ENCODE results near the gene HIGD2A.

HIGD2A gene, protein sequence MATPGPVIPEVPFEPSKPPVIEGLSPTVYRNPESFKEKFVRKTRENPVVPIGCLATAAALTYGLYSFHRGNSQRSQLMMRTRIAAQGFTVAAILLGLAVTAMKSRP

DNA sequence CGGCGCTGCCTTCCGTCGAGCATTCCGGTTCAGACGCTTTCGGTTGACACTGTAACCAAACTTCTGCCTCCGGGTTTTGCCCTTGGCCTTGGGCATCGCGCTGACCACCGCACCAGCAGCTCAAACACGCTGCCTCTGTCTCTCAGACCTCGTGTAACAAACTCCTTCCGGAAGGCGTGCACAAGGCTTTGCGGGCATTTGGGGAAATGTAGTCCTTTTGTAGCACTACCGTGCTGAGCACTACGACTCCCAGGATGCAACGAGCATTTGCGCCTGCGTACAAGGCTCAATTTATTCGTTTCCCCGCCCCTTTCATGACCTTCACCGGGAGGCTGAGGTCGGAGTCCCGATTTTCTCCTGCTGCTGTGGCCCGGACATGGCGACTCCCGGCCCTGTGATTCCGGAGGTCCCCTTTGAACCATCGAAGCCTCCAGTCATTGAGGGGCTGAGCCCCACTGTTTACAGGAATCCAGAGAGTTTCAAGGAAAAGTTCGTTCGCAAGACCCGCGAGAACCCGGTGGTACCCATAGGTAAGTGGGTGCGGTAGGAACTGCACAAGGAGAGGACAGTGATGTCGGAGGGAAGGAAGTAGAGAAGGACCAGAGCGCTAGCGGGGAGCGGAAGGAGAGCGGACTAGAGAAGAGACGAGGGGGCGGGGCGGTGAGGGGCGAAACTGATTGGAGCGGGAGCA, at the start of gene HIGD2A, which contains the start of gene NOP16:
HIGD2A (plus strand) TSS at position 308 of the 691 bp plus-strand sequence; CDS start at position 377, 69 bp downstream.
NOP16 (minus strand) TSS at position 155 of the 691 bp plus-strand sequence; CDS start at position 96, 59 bp downstream.
- TF ChIP-seq GATA3 (IDR thresholded peaks at IDR 0.05; ENCODE audit: low read depth, low read length) (no peak), GATA2 (IDR thresholded peaks at IDR 0.05; ENCODE audit: low read depth, low read length) (no peak)

DNA sequence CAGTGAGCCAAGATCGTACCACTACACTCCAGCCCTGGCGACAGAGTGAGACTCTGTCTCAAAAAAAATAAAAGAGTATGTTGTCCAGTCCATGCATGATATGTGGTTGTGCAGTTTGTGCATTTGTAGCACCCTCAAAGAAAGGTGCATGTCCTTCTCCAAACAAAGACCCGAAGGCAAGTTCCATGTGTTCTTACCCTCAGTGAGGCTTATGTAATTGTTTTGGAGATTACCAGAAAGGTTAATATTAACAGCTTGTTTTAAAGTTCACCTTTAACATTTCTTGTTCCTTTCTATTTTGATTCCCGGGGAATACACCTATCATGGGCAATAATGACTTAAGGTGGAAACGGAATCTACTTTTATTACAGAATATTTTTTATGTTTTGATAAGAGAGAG, 49.2 kb upstream of the HIGD2A start:
- TF ChIP-seq GATA3 (IDR thresholded peaks at IDR 0.05; ENCODE audit: low read depth, low read length) (no peak), GATA2 (IDR thresholded peaks at IDR 0.05; ENCODE audit: low read depth, low read length) (no peak)

DNA sequence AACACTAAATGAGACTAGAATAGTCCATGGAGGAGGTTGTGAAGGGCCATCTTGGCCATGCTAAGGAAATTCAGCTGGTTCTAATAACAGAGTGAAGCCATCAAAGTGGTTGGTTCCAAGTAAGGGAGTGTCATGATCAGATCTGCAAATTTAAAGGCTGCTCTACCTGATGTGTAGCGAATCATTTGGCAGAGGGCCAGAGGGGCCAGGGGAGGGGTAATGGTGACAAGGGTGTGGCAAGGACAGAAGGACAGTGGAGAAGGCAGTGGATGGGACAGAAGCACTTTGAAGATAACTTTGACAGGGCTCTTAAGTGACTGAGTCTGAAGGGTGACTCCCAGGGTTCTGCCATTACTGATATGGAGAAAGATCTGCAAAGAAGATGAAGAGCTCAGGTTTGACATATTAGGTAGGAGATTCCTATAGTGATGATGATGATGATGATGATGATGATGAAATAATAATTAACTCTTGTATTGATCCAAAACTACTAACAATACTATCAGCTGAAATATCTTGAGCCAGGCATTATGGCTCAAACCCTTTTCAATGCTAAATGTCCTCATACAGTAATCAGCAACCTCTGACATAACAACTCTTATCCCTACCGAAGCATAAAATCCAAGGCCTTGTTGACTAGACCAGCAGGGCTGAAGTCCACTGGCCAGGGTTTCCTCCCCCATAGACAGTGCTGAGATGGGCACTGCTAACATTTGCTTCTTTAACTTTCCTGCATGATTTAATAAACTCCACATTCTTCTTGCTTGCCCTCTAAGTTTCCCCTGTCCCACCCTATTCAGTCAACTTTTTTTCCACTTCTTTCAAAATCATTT, 47.0 kb upstream of the HIGD2A start:
- TF ChIP-seq GATA2 (IDR thresholded peaks at IDR 0.05; ENCODE audit: low read depth, low read length): no peak
- TF ChIP-seq GATA3 (IDR thresholded peaks at IDR 0.05; ENCODE audit: low read depth, low read length): no peak

DNA sequence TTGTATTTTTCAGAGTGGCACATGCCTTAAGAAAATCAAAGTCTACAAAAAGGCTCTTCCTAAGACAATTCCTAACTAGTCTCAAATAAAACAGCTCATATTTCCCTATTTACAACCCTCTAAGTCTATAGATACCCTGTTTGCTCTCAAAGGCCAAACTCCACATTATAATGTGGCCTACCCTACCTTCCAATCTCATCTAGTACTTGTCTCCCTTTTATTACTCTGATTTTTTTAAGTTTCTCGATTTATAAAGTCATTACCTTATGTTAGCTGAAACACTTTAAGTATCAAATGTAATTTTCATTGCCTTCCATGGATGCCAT, 46.4 kb upstream of the HIGD2A start:
- no peak for TF ChIP-seq GATA2 (IDR thresholded peaks at IDR 0.05; ENCODE audit: low read depth, low read length)
- TF ChIP-seq GATA3 (IDR thresholded peaks at IDR 0.05; ENCODE audit: low read depth, low read length): no peak

DNA sequence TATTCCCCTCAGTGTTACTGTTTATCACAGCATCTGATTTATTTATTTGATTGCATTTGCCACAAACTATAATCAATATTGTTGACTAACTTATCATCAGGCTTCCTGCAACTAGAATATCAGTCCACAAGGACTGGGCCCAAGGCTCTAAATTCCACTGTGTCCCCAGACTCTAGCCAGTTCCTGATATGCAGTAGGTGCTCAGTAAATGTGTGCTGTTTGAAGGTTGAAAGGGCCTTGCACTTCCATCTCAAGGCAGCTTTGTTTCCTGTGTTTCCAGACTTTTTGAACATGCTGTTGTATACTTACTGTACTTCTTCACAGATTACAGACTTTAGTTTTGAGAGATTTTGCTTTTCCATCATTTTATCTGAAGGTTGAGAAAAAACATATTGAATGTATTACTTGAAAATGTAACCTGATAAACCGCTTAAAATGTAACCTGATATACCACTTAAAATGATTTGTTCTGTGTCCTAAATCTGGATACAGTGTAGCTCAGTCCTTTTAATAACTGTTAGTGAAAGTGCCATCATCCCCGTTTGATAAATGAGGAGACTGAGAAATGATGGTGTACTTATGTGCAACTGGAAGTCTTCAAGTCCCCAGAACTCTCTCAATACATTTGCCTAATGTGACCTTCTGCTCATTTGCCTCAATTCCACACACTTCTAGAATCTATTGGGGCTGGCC, 45.6 kb upstream of the HIGD2A start:
- TF ChIP-seq GATA3 (IDR thresholded peaks at IDR 0.05; ENCODE audit: low read depth, low read length) (no peak), GATA2 (IDR thresholded peaks at IDR 0.05; ENCODE audit: low read depth, low read length) (no peak)

DNA sequence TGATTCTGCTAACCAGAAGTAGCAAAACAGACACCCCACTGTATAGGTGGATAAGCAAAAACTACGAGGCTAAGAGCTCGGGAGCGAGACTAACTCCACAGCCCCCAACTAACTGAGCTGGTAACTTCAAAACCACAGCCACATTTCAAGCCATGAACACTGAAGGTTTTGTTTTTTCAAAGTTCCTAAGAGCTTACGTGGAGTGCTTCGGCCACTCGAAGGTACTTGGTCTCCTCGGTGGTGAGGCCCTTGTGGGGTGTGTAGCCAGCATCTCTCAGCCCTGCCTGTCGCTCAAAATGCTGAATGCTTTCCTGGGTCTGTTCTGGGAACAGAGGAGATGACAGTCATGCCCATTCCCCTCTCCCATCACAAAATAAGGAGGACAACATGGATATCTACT, 38.1 kb upstream of the HIGD2A start:
- TF ChIP-seq GATA3 (IDR thresholded peaks at IDR 0.05; ENCODE audit: low read depth, low read length): no peak
- TF ChIP-seq GATA2 (IDR thresholded peaks at IDR 0.05; ENCODE audit: low read depth, low read length): no peak

DNA sequence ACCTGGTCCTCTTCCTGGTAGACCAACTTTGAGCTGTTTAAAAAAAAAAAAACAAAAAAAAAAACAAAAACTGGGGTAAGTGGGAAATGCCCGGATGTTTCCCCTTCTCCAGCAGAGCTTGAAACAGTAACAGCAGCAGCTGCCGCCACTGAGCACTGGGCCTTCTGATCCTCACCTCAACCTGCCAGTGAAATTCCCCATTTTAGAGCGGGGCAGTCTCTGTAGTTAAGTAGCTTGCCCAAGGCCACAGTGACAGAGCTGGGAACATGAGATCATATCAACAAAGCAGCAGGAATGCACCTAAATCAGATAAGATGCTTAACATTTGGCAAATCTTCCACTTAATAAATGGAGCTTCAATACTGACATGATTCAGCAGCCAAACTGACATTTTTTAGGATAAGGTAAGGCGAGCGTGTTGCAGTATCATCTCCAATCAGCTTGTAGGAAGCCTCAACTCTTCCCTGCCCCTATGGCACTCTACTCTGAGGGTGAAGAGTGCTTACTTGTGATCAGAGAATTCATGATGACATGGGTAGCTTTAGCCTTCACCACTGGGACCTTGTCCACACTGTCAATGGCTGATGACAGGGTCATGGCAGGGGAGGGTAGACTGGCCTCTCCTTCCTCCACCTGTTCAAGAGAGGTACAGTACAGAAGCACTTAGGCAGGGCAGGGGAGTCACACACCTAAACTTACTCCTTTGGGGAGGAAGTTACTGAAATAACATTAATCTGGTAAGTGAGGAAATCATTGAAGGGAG, 36.3 kb upstream of the HIGD2A start:
- TF ChIP-seq GATA2 (IDR thresholded peaks at IDR 0.05; ENCODE audit: low read depth, low read length): peak; percentile 59
- peak; percentile 56 for TF ChIP-seq GATA3 (IDR thresholded peaks at IDR 0.05; ENCODE audit: low read depth, low read length)

DNA sequence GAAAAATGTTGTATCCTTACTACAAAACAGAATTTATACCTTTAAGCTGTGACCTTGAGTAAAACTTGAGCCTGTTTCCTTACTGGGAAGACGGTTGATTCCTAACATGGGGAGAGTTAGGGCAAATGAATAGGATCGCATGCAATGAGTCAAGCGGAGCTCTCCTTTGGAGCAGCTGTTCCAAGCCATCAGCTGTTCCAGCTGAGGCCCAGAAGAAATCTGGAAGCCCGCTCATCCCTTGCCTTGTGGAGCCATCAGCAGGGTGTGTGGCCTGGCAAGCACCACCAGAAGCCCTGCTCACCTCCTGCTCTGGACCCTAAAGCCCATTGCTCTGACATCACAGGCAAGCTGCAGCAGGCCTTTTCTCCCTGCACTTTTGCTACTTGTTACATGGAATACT, 35.0 kb upstream of the HIGD2A start:
- TF ChIP-seq GATA3 (IDR thresholded peaks at IDR 0.05; ENCODE audit: low read depth, low read length) (no peak), GATA2 (IDR thresholded peaks at IDR 0.05; ENCODE audit: low read depth, low read length) (no peak)

DNA sequence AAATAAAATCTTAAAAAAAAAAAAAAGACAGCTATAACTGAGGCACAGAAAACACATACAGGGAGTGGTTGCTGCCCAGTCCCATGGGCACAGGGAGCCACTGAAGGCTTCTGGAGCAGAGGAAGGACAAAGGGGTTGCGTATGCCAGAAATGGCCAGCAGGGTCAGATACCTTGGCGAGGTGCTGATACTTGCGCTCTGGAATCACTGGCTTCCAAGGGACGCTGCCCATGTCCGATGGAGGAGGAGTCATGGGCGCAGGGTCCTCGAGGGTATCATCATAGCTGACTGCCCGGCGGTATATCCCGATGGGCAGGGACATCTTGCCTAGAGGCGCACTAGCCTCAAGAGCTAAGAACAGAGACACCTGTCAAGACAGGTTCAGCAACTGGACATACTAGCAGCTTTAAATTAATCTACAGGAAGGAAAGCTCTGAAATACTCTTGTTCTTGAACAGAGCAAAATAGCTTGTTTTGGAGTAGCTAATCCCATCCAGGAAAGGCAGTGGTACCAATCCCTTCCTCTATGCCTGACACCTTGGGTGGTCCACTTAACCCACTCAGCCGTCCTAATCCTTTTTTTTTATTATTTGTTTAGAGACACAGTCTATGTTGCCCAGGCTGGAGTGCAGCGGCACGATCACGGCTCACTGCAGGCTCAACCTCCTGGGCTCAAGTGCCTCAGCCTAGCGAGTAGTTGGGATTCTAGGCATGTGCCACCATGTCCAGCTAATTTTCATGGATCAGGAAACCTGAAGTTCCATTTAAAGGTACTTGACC, 33.0 kb upstream of the HIGD2A start:
- TF ChIP-seq GATA2 (IDR thresholded peaks at IDR 0.05; ENCODE audit: low read depth, low read length): no peak
- no peak for TF ChIP-seq GATA3 (IDR thresholded peaks at IDR 0.05; ENCODE audit: low read depth, low read length)

DNA sequence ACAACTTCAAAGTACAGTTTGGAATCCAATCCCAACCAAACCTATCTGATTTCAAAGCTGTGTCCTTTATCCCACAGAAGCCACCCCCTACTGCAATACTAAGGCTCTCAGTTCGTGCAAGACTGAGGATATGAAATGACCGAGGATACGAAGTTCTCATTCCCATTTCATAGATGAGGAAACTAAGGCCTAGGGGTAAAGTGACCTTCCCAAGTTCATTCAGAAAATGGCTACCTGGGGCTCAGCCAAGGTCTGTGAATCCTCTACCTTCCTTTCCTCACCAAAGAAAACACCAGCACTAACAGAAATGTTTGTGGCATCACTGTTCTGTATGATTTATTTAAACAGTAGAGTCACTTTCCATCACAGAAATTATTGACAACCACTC, 32.4 kb upstream of the HIGD2A start:
- TF ChIP-seq GATA2 (IDR thresholded peaks at IDR 0.05; ENCODE audit: low read depth, low read length) (no peak), GATA3 (IDR thresholded peaks at IDR 0.05; ENCODE audit: low read depth, low read length) (no peak)

DNA sequence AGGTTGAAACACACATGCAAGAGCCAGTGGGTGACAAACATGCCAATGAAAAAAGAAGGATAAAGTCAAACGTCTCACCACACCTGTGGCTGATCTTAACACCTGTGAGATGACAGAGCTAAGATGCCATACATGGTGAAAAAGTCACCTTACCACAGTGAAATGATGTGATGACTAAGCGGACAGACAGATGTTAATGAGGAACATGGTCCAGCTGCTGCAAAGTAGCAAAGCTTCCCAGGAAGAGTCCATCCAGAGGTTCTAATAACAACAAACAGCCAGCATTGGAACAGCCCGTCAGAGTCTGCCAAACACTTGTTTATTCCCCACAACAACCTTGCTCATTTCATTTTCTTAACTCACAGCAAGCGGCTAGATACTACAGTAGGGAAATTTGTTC, 28.9 kb upstream of the HIGD2A start:
- TF ChIP-seq GATA2 (IDR thresholded peaks at IDR 0.05; ENCODE audit: low read depth, low read length): no peak
- no peak for TF ChIP-seq GATA3 (IDR thresholded peaks at IDR 0.05; ENCODE audit: low read depth, low read length)

DNA sequence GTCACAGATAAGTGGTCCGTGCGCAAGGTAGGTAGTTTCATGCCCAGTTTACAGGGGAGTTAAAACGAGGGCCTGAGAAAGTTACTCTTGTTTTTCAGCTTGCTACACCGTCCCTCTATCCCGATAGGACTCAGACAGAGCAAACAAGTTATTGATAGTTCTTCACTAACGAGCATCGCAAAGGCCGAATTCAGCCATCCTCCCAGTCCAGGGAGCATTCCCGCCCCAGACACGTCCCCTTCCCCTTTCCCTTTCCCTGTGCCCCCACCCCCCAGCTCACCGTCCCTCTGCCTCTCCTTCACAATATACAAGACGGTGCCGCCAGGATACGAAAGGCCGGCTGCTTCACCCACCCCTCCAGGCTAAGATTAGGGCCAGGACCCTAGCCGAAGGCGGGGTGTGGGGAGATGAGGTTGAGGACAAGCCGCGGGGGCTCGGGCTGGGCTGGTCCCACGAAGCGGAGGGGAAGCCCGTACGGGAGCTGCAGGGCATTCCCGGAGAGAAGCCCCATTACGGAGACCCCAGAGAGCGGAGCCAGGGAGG, 27.6 kb upstream of the HIGD2A start:
- TF ChIP-seq GATA3 (IDR thresholded peaks at IDR 0.05; ENCODE audit: low read depth, low read length): no peak
- TF ChIP-seq GATA2 (IDR thresholded peaks at IDR 0.05; ENCODE audit: low read depth, low read length): no peak
